Keratinocyte (primary cell): ENCODE results near the gene DDX39A. TPM values are rescaled to one million over a fixed set of nuclear protein-coding genes. Genes with fewer than 3 reads are reported as not detected.

ENCODE experiments used
- DNase-seq: peaks from one replicate; pipeline ENCODE4 v3.0.0-alpha.2; 2011; ENCODE audit warnings: low read depth, missing footprints, low spot score
- FAIRE-seq: peaks from 2 replicates; lab custom pipeline; 2011; peaks lifted over from hg19 to GRCh38; lab: Jason Lieb, UNC
- H2AFZ ChIP-seq: 2 replicates; pipeline ENCODE4 v1.6.0; 2012; ENCODE audit warnings: low read length, control low read depth, inconsistent platforms; ENCODE audit not compliant: control insufficient read depth
- H3K27ac ChIP-seq: 2 replicates; pipeline ENCODE4 v1.5.1; 2011; ENCODE audit warnings: low read length; ENCODE audit not compliant: control insufficient read depth, insufficient read depth
- H3K27me3 ChIP-seq: 3 replicates; pipeline ENCODE4 v1.6.0; 2011; ENCODE audit warnings: low read length; ENCODE audit not compliant: control insufficient read depth, insufficient read depth; ENCODE audit errors: extremely low read depth
- H3K36me3 ChIP-seq, 2 experiments: 2 replicates in 1 of 2; 3 replicates in 1 of 2; pipeline ENCODE4 v1.5.1; 2011; ENCODE audit warnings: low read length in 2 of 2, mild to moderate bottlenecking in 1 of 2; ENCODE audit not compliant: control insufficient read depth in 2 of 2, insufficient read depth in 2 of 2; ENCODE audit errors: extremely low read depth in 1 of 2
- H3K4me1 ChIP-seq: 3 replicates; pipeline ENCODE4 v1.5.1; 2011; ENCODE audit warnings: low read length; ENCODE audit not compliant: control insufficient read depth, insufficient read depth; ENCODE audit errors: extremely low read depth
- H3K4me2 ChIP-seq: 3 replicates; pipeline ENCODE4 v1.6.0; 2011; ENCODE audit warnings: low read depth, low read length; ENCODE audit not compliant: control insufficient read depth, insufficient read depth; ENCODE audit errors: extremely low read depth
- H3K4me3 ChIP-seq, 3 experiments: fragments of 200-600 bp in 1 of 3; sonication (generic) in 1 of 3; 2 replicates in 2 of 3; 3 replicates in 1 of 3; pipeline ENCODE4 v1.5.1; 2011 to 2016; ENCODE audit warnings: low read length in 3 of 3, mild to moderate bottlenecking in 3 of 3, control low read depth in 2 of 3, inconsistent platforms in 1 of 3, low read depth in 1 of 3, mixed read lengths in 1 of 3, mixed run types in 1 of 3, moderate library complexity in 1 of 3; ENCODE audit not compliant: control insufficient read depth in 2 of 3, insufficient read depth in 2 of 3; ENCODE audit errors: extremely low read depth in 1 of 3
- H3K79me2 ChIP-seq: 2 replicates; pipeline ENCODE4 v1.6.0; 2012; ENCODE audit warnings: low read length; ENCODE audit not compliant: control insufficient read depth, insufficient read depth
- H3K9ac ChIP-seq: 3 replicates; pipeline ENCODE4 v1.6.0; 2011; ENCODE audit warnings: low read length; ENCODE audit not compliant: control insufficient read depth, insufficient read depth; ENCODE audit errors: extremely low read depth
- H3K9me1 ChIP-seq: 3 replicates; pipeline ENCODE4 v1.6.0; 2011; ENCODE audit warnings: low read length; ENCODE audit not compliant: control insufficient read depth, insufficient read depth; ENCODE audit errors: extremely low read depth
- H3K9me3 ChIP-seq: 2 replicates; pipeline ENCODE4 v1.5.1; 2012; ENCODE audit warnings: low read depth, low read length; ENCODE audit not compliant: control insufficient read depth
- H4K20me1 ChIP-seq: 3 replicates; pipeline ENCODE4 v1.6.0; 2011; ENCODE audit warnings: low read length; ENCODE audit not compliant: control insufficient read depth, insufficient read depth; ENCODE audit errors: extremely low read depth
- EZH2 ChIP-seq: IDR thresholded peaks from one replicate; pipeline ENCODE4 v1.6.1; 2012; ENCODE audit warnings: inconsistent platforms, mild to moderate bottlenecking, low read length, moderate library complexity
- dilution Hi-C: fragments of 300-500 bp; cut with MboI; formaldehyde crosslinking; loops from one replicate; pipeline ENCODE4 v1.7.0; 2020; ENCODE audit warnings: low sequenced_read_pairs; ENCODE audit not compliant: extremely low pct_ligation_motif_present
- polyA plus RNA-seq, 5 experiments: library from polyadenylated mRNA; depleted of rRNA in 3 of 5; stranded (reverse) in 3 of 5; stranded (forward) in 1 of 5; unstranded in 1 of 5; fragments of >200 nt; gene quantifications; 1 replicate in 1 of 5; 2 replicates in 3 of 5; 3 replicates in 1 of 5; pipeline versions ENCODE4 v1.2.1 to v1.2.3, GENCODE V29; 2011 to 2012; ENCODE audit warnings: missing spikeins in 2 of 5, low read depth in 1 of 5, low replicate concordance in 1 of 5
- TF ChIP-seq, protein P1 (sequence below), 3 experiments: IDR thresholded peaks in 1 of 3; conservative IDR thresholded peaks in 1 of 3; optimal IDR thresholded peaks in 1 of 3; 2 replicates in 2 of 3; 3 replicates in 1 of 3; pipeline versions ENCODE3 to v1.5.1; 2011; ENCODE audit warnings: low read length in 3 of 3, mild to moderate bottlenecking in 3 of 3, moderate library complexity in 2 of 3, control low read depth in 1 of 3, inconsistent platforms in 1 of 3; ENCODE audit not compliant: insufficient read depth in 2 of 3; ENCODE audit errors: extremely low read depth in 1 of 3

Gene DDX39A
- polyA plus RNA-seq, 1 donor (not counting 4 experiments of a cell fraction or from before 2014, with no cell fraction given): 54.9 TPM

DNA sequence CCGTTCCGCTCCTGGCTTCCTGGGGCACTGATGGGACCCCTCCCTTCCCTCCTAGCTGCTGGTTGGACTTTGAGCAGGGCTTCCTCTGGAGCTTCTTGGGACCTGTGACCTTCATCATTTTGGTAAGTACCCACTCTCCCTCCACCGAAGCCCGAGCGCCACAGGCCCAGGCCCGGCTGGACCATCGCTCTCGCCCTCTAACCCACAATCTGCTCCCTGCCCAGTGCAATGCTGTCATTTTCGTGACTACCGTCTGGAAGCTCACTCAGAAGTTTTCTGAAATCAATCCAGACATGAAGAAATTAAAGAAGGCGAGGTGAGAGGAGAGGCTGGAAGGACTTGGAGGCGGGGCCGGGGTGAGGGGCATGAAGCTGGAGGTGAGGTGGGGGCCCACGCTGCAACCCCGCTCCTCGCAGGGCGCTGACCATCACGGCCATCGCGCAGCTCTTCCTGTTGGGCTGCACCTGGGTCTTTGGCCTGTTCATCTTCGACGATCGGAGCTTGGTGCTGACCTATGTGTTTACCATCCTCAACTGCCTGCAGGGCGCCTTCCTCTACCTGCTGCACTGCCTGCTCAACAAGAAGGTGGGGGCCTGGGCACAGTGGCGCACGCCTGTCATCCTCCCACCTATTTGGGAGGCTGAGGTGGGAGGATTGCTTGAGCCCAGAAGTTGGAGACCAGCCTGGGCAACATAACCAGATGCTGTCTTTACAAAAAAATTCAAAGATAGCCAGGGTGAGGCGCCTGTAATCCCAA, 12.3 kb downstream of the DDX39A start:
- Histone ChIP-seq H4K20me1 (peaks cover 16% of the 10 kb centered on the region), H3K9me3 (no peaks in the 10 kb centered on the region), H3K4me2 (no peak overlapping the region), H3K9ac (no peak overlapping the region), H3K4me3 (no peak overlapping the region), H3K27me3 (no peaks in the 10 kb centered on the region), H2AFZ (no peak overlapping the region), H3K36me3 (peaks cover 32 to 42% of the 10 kb centered on the region in 2 experiments), H3K27ac (no peak overlapping the region), H3K79me2 (peaks cover 14% of the 10 kb centered on the region), H3K4me1 (peaks cover 3% of the 10 kb centered on the region), H3K9me1 (no peaks in the 10 kb centered on the region)
- no peak for TF ChIP-seq EZH2
- TF ChIP-seq, protein P1, sequence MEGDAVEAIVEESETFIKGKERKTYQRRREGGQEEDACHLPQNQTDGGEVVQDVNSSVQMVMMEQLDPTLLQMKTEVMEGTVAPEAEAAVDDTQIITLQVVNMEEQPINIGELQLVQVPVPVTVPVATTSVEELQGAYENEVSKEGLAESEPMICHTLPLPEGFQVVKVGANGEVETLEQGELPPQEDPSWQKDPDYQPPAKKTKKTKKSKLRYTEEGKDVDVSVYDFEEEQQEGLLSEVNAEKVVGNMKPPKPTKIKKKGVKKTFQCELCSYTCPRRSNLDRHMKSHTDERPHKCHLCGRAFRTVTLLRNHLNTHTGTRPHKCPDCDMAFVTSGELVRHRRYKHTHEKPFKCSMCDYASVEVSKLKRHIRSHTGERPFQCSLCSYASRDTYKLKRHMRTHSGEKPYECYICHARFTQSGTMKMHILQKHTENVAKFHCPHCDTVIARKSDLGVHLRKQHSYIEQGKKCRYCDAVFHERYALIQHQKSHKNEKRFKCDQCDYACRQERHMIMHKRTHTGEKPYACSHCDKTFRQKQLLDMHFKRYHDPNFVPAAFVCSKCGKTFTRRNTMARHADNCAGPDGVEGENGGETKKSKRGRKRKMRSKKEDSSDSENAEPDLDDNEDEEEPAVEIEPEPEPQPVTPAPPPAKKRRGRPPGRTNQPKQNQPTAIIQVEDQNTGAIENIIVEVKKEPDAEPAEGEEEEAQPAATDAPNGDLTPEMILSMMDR (optimal IDR thresholded peaks at IDR 0.05 in 1 of 3, IDR thresholded peaks at IDR 0.05 in 1 of 3, conservative IDR thresholded peaks at IDR 0.05 in 1 of 3; ENCODE audit: extremely low read depth in 1 of 3, insufficient read depth in 2 of 3, low read length in 3 of 3): no peak
- no peak for FAIRE-seq
- DNase-seq: no peak
- dilution Hi-C loops: no loop called here

GRCh38 chr19:14405758-14406644, 13.1 kb downstream of the DDX39A start:
- Histone ChIP-seq H3K4me2 (no peak overlapping the region), H3K9ac (no peak overlapping the region), H3K36me3 (peaks cover 26 to 41% of the 10 kb centered on the region in 2 experiments), H2AFZ (no peak overlapping the region), H3K4me3 (no peak overlapping the region), H3K9me1 (no peaks in the 10 kb centered on the region), H3K79me2 (peaks cover 7% of the 10 kb centered on the region), H4K20me1 (peaks cover 14% of the 10 kb centered on the region), H3K27me3 (no peaks in the 10 kb centered on the region), H3K4me1 (peaks cover 3% of the 10 kb centered on the region), H3K27ac (no peak overlapping the region), H3K9me3 (no peaks in the 10 kb centered on the region)
- no peak for FAIRE-seq
- no peak for TF ChIP-seq EZH2
- TF ChIP-seq, protein P1 (optimal IDR thresholded peaks at IDR 0.05 in 1 of 3, IDR thresholded peaks at IDR 0.05 in 1 of 3, conservative IDR thresholded peaks at IDR 0.05 in 1 of 3; ENCODE audit: extremely low read depth in 1 of 3, insufficient read depth in 2 of 3, low read length in 3 of 3): peak; percentile 20 to 95 (median 91)
- dilution Hi-C loops: no loop called here
- DNase-seq: no peak
